Spinal cord (tissue), 10 donors: ENCODE results near the gene HPCAL4. TPM values are rescaled to one million over a fixed set of nuclear protein-coding genes. Genes with fewer than 3 reads are reported as not detected.

ENCODE experiments used
- DNase-seq, 6 donors: peaks; one replicate each; pipeline versions ENCODE4 v3.0.0 to v3.0.0-alpha.2; 2013 to 2015; ENCODE audit warnings: low spot score in 6 of 6, low read depth in 4 of 6
- H3K27ac ChIP-seq: one replicate; pipeline ENCODE4 v1.5.1; 2013; ENCODE audit warnings: low read depth, low read length, control low read depth
- H3K27me3 ChIP-seq: one replicate; pipeline ENCODE4 v1.6.1; 2013; ENCODE audit warnings: low read length; ENCODE audit not compliant: control insufficient read depth, insufficient read depth
- H3K36me3 ChIP-seq: one replicate; pipeline ENCODE4 v1.6.1; 2013; ENCODE audit warnings: low read length; ENCODE audit not compliant: control insufficient read depth, insufficient read depth
- H3K4me1 ChIP-seq: one replicate; pipeline ENCODE4 v1.6.1; 2013; ENCODE audit warnings: low read length; ENCODE audit not compliant: control insufficient read depth, insufficient read depth
- H3K4me3 ChIP-seq: one replicate; pipeline ENCODE4 v1.5.1; 2013; ENCODE audit warnings: low read depth, low read length, control low read depth
- H3K9me3 ChIP-seq: one replicate; pipeline ENCODE4 v1.6.1; 2013; ENCODE audit warnings: low read length; ENCODE audit not compliant: control insufficient read depth, insufficient read depth
- WGBS: methylation state at CpG from one replicate; pipeline ENCODE4 v1.1.5; 2013; ENCODE audit warnings: missing lambda C conversion rate; ENCODE audit not compliant: insufficient coverage; 5-methylcytosine and 5-hydroxymethylcytosine counted together
- polyA plus RNA-seq, 2 donors: library from polyadenylated mRNA; unstranded; fragments of 120-200 nt; gene quantifications; one replicate each; pipeline ENCODE4 v1.2.1, GENCODE V29; 2013; ENCODE audit not compliant: insufficient read length in 2 of 2
- total RNA-seq, 2 donors: library from RNA; depleted of rRNA in 1 of 2; stranded (reverse); fragments of 120-200 nt in 1 of 2; fragments of >200 nt in 1 of 2; gene quantifications; one replicate each; pipeline versions ENCODE4 v1.2.3 to v1.2.4, GENCODE V29; 2013 to 2014
- donor health status: healthy.

The HPCAL4 gene
- total and polyA plus RNA-seq, 4 donors, result 19.7 to 68.6 (median 64.9) TPM

DNA sequence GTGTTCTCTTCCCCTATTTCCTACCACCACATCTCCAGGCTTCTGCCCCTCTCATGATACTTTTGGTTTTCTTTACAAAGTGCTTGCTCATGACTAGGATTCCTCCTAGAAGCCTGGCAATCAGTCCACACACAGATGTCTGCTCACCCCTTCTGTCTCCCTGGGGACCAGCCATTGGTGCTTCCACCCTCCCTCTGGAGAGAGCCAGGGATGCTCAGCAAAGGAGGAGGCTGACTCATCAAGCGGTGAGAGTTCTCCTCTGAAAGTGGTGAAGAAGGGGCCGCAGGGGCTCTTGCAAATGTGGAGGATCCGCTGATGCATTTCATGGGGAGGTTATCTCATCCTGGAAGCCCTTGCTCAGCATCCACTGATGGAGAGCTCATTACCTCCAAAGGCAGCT is 33.8 kb downstream of the HPCAL4 start:
- Histone ChIP-seq H3K27ac (no peak overlapping the region), H3K4me1 (peaks cover 26% of the 10 kb centered on the region), H3K4me3 (no peak overlapping the region), H3K36me3 (peaks cover 9% of the 10 kb centered on the region), H3K9me3 (no peaks in the 10 kb centered on the region), H3K27me3 (no peaks in the 10 kb centered on the region)
- no peak for DNase-seq
- 86% methylated on average over 1 of the region's 3 CpGs for WGBS

GRCh38 chr1:39656391-39656790 is 34.8 kb downstream of the HPCAL4 start:
- Histone ChIP-seq H3K27ac (no peak overlapping the region), H3K36me3 (peaks cover 4% of the 10 kb centered on the region), H3K4me3 (no peak overlapping the region), H3K9me3 (no peaks in the 10 kb centered on the region), H3K27me3 (no peaks in the 10 kb centered on the region), H3K4me1 (peaks cover 26% of the 10 kb centered on the region)
- WGBS, result 100% methylated on average over 1 of the region's 2 CpGs
- DNase-seq, result no peak

DNA sequence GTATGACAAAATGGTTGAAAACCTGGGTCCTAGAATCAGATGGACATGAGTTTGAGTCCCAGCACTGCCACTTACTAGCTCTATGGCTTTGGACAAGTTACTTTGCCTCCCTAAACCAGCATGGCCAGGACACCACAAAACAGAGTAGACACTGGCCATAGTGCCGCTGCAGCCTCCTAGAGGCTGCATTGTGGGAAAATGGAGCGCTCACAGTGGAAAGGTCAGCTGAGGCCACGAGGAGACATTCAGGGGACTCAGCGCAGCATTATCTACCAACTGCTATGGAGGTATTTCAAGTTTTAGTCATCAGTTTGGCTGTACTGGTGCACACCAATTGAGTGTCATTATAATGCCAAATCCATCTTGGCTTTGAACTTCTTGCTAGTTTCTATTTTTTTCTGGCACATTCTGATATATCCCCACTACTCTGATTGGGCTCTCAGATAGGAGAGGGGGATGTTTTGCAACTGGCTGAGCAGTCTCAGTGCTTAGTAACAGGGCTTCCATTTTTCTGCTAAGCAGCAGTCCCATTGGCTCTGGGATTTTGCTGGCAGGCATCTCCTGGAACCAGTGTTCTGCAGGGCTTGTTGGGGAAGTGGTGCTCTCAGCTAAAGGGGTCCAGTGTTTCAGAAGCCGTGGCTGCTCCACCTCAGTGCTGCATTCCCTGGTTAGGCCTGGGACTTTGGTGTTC is 35.5 kb downstream of the HPCAL4 start:
- H3K27ac ChIP-seq, result no peak overlapping the region
- no peaks in the 10 kb centered on the region for H3K27me3 ChIP-seq
- peak in 1 of 6 donors; percentile 49 for DNase-seq
- 86% methylated on average over 5 of the region's 5 CpGs for WGBS
- no peak overlapping the region for H3K4me3 ChIP-seq
- no peaks in the 10 kb centered on the region for H3K36me3 ChIP-seq
- peaks cover 26% of the 10 kb centered on the region for H3K4me1 ChIP-seq
- no peaks in the 10 kb centered on the region for H3K9me3 ChIP-seq

GRCh38 chr1:39654291-39654690 is 36.9 kb downstream of the HPCAL4 start:
- Histone ChIP-seq H3K36me3 (no peaks in the 10 kb centered on the region), H3K27ac (no peak overlapping the region), H3K9me3 (no peaks in the 10 kb centered on the region), H3K4me1 (peaks cover 26% of the 10 kb centered on the region), H3K27me3 (no peaks in the 10 kb centered on the region), H3K4me3 (no peak overlapping the region)
- no peak for DNase-seq
- 69% methylated on average over 7 of the region's 7 CpGs for WGBS

DNA sequence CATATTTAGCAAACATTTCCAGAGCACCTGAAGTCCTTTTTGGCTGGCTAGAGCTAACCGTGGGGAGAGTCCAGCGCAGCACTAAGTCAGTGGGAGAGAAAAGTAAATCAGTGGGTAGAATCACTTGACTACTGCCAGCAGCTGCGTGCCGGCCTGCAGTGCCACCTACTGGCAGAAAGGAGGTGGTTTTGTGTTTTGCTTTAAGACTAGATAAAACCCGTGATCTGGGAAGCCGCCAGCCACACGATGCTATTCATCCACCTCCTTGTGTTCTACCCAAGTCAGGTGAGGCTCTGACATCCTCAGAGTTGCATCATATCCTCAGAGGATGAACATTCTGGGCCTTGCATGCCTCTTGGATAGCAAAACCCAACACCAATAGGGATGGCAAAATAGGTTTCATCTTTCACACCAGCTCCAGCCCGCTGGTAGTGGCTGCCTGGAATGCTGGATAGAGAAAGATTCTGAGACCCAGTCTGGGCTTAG is 37.6 kb downstream of the HPCAL4 start:
- H3K27me3 ChIP-seq, result no peaks in the 10 kb centered on the region
- H3K4me3 ChIP-seq, result no peak overlapping the region
- 1% methylated on average over 6 of the region's 8 CpGs for WGBS
- peak; percentile 69 to 96 (median 76) for DNase-seq
- no peaks in the 10 kb centered on the region for H3K9me3 ChIP-seq
- peaks cover 22% of the 10 kb centered on the region for H3K4me1 ChIP-seq
- no peaks in the 10 kb centered on the region for H3K36me3 ChIP-seq
- H3K27ac ChIP-seq, result no peak overlapping the region

DNA sequence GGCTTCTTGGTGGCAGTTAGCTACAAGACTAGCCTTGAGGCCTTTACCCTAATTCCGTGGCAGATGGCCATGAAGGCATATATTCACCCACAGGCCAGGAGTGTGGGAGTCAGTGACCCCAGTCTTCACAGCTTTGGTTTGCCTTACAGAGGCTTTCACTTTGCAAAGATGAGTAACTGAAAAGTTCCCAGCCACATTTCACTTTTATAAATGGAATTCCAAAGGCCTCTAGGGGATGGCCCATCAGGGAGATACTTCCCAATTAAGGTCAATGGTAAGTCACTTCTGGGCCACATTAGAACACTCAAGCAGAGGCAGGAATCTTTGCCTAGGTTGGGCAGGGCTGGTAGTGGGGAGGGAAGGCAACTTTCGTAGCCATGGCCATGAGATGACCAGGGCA is 38.7 kb downstream of the HPCAL4 start:
- no peaks in the 10 kb centered on the region for H3K9me3 ChIP-seq
- DNase-seq, result no peak
- peaks cover 16% of the 10 kb centered on the region for H3K4me1 ChIP-seq
- H3K36me3 ChIP-seq, result no peaks in the 10 kb centered on the region
- H3K27me3 ChIP-seq, result no peaks in the 10 kb centered on the region
- 100% methylated on average over 2 of the region's 2 CpGs for WGBS
- no peak overlapping the region for H3K27ac ChIP-seq
- no peak overlapping the region for H3K4me3 ChIP-seq

DNA sequence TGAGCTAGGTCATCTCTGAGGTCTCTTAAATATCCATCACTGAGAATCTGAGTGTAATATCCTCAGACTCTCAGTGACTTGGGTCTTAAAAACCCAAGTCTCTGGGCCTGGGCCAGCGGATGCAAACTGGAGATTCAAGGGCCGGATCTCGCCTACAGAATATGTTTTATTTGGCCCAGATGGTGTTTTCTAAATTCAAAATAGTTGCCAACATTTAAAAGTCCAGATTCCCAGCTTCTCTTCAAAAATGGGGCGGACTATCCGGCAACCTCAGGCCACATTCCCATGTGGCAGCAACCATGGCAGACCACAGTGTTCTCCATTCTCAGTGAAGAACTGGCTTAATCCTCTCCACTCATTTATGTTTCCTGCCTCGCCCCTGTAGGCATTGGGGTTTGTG is 39.1 kb downstream of the HPCAL4 start:
- peaks cover 16% of the 10 kb centered on the region for H3K4me1 ChIP-seq
- no peak overlapping the region for H3K27ac ChIP-seq
- H3K4me3 ChIP-seq, result no peak overlapping the region
- no peaks in the 10 kb centered on the region for H3K36me3 ChIP-seq
- peak in 1 of 6 donors; percentile 21 for DNase-seq
- WGBS, result 94% methylated on average over 3 of the region's 6 CpGs
- no peaks in the 10 kb centered on the region for H3K9me3 ChIP-seq
- H3K27me3 ChIP-seq, result no peaks in the 10 kb centered on the region

- H3K27ac ChIP-seq, result no peak overlapping the region
- no peak for DNase-seq
- no CpG with 5 or more reads among the region's 1 CpG for WGBS
- no peaks in the 10 kb centered on the region for H3K9me3 ChIP-seq
- H3K36me3 ChIP-seq, result no peaks in the 10 kb centered on the region
- peaks cover 21% of the 10 kb centered on the region for H3K4me1 ChIP-seq
- no peak overlapping the region for H3K4me3 ChIP-seq
- H3K27me3 ChIP-seq, result no peaks in the 10 kb centered on the region
Measured at GRCh38 chr1:39650431-39650830, 40.8 kb downstream of the HPCAL4 start.

DNA sequence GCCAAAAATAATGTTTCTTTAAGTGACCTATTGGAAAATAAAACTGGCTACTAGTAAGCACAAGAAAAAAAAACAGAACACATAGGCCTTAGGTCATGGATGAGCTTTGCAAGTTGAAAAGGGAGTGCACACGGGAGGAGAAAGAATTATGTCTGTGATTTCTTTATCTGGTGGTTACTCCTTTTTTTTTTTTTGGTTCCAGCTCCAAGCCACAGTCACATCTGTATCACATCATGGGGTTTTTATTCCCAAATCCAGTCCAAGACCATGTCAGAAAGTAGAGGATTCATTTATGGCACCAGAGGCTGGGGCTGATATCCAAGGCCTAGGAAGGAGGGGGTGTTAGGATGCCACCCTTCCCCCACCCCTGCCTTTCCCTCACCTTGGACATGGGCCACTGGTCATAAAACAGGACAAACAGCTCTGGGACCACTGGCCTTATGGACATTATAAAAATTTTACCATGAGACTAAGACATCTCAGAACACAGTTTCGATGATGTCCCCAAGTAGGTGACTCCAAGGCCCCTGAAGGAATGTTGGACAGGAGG is 41.5 kb downstream of the HPCAL4 start:
- no peak overlapping the region for H3K4me3 ChIP-seq
- H3K27ac ChIP-seq, result no peak overlapping the region
- H3K27me3 ChIP-seq, result no peaks in the 10 kb centered on the region
- H3K4me1 ChIP-seq, result peaks cover 20% of the 10 kb centered on the region
- H3K36me3 ChIP-seq, result no peaks in the 10 kb centered on the region
- no CpG with 5 or more reads among the region's 2 CpGs for WGBS
- no peak for DNase-seq
- H3K9me3 ChIP-seq, result no peaks in the 10 kb centered on the region

- H3K9me3 ChIP-seq, result no peaks in the 10 kb centered on the region
- H3K27ac ChIP-seq, result no peak overlapping the region
- H3K27me3 ChIP-seq, result no peaks in the 10 kb centered on the region
- no peaks in the 10 kb centered on the region for H3K36me3 ChIP-seq
- no peak for DNase-seq
- WGBS, result 60% methylated on average over 2 of the region's 2 CpGs
- no peak overlapping the region for H3K4me3 ChIP-seq
- peaks cover 13% of the 10 kb centered on the region for H3K4me1 ChIP-seq
Measured at GRCh38 chr1:39648496-39648895, 42.7 kb downstream of the HPCAL4 start.
